Kidney epithelial cell (primary cell): ENCODE measurements around the gene CD22. TPM values are rescaled to one million over a fixed set of nuclear protein-coding genes. Genes with fewer than 3 reads are reported as not detected.

Experiments
- DNase-seq: peaks from one replicate; pipeline ENCODE4 v3.0.0-alpha.2; 2010; ENCODE audit warnings: low read depth
- H3K27me3 ChIP-seq: 2 replicates; pipeline ENCODE4 v1.6.0; 2011; ENCODE audit warnings: low read length; ENCODE audit not compliant: control insufficient read depth, insufficient read depth
- H3K36me3 ChIP-seq: 2 replicates; pipeline ENCODE4 v1.5.1; 2011; ENCODE audit warnings: low read length; ENCODE audit not compliant: control insufficient read depth, insufficient read depth
- H3K4me3 ChIP-seq: 2 replicates; pipeline ENCODE4 v1.5.1; 2011; ENCODE audit warnings: low read depth, mild to moderate bottlenecking, control low read depth, low read length
- CTCF ChIP-seq: IDR thresholded peaks from 2 replicates; pipeline ENCODE4 v1.5.1; 2011; ENCODE audit warnings: mild to moderate bottlenecking, moderate library complexity, low read length, control low read depth, inconsistent platforms; ENCODE audit not compliant: insufficient read depth, poor library complexity, severe bottlenecking
- total RNA-seq: library from RNA; depleted of rRNA; stranded (reverse); fragments of >200 nt; gene quantifications from 2 replicates; pipeline ENCODE4 v1.2.3, GENCODE V29; 2015

Gene CD22
- total RNA-seq, 1 donor from 2014 or later = 2.9 TPM

GRCh38 chr19:35351411-35352176 is 22.6 kb downstream of the CD22 start:
- no peak for DNase-seq
- no peak for TF ChIP-seq CTCF
- no peaks in the 10 kb centered on the region for H3K36me3 ChIP-seq
- H3K27me3 ChIP-seq = peaks cover 15% of the 10 kb centered on the region
- H3K4me3 ChIP-seq = no peak overlapping the region

GRCh38 chr19:35352177-35352447 is 23.1 kb downstream of the CD22 start:
- DNase-seq = no peak

GRCh38 chr19:35352448-35353304 is 23.7 kb downstream of the CD22 start:
- TF ChIP-seq CTCF = peak; percentile 81
- no peaks in the 10 kb centered on the region for H3K36me3 ChIP-seq
- DNase-seq = peak; percentile 34

More at GRCh38 chr19:35352177-35352447, 23.1 kb downstream of the CD22 start:
- Histone ChIP-seq H3K27me3 (peaks cover 15% of the 10 kb centered on the region), H3K36me3 (no peaks in the 10 kb centered on the region), H3K4me3 (no peak overlapping the region)
- TF ChIP-seq CTCF = no peak

GRCh38 chr19:35353635-35354034 is 24.6 kb downstream of the CD22 start:
- Histone ChIP-seq H3K27me3 (peaks cover 15% of the 10 kb centered on the region), H3K36me3 (no peaks in the 10 kb centered on the region), H3K4me3 (no peak overlapping the region)
- DNase-seq = no peak
- no peak for TF ChIP-seq CTCF

More at GRCh38 chr19:35352448-35353304, 23.7 kb downstream of the CD22 start:
- no peak overlapping the region for H3K4me3 ChIP-seq
- H3K27me3 ChIP-seq = peaks cover 15% of the 10 kb centered on the region

GRCh38 chr19:35354898-35355297 is 25.9 kb downstream of the CD22 start:
- no peak overlapping the region for H3K4me3 ChIP-seq
- H3K27me3 ChIP-seq = peaks cover 13% of the 10 kb centered on the region
- TF ChIP-seq CTCF = no peak
- no peak for DNase-seq
- no peaks in the 10 kb centered on the region for H3K36me3 ChIP-seq
